Ovary (tissue), 3 donors: ENCODE results near the gene RNF144B.

Experiments
- EP300 ChIP-seq: sonication (generic); formaldehyde crosslinking; IDR thresholded peaks from one replicate; pipeline ENCODE4 v1.6.1; 2017; ENCODE audit warnings: antibody characterized with exemption
- POLR2A ChIP-seq: fragments of 450-650 bp; IDR thresholded peaks from one replicate; pipeline ENCODE4 v1.6.1; 2017; ENCODE audit warnings: antibody characterized with exemption, mild to moderate bottlenecking, moderate library complexity
- TF ChIP-seq, protein P1 (sequence below), 3 donors: fragments of 450-650 bp in 2 of 3; fragments of 200-600 bp in 1 of 3; IDR thresholded peaks; one replicate each; pipeline versions ENCODE4 v1.5.1 to v1.8.0; 2016 to 2022; ENCODE audit warnings: antibody characterized with exemption in 3 of 3, mild to moderate bottlenecking in 1 of 3
- donor health status: DM: no; HTN: no; CAD: no.

GRCh38 chr6:18353251-18353650 is 33.9 kb upstream of the RNF144B start:
- TF ChIP-seq POLR2A, result no peak
- TF ChIP-seq, protein P1, sequence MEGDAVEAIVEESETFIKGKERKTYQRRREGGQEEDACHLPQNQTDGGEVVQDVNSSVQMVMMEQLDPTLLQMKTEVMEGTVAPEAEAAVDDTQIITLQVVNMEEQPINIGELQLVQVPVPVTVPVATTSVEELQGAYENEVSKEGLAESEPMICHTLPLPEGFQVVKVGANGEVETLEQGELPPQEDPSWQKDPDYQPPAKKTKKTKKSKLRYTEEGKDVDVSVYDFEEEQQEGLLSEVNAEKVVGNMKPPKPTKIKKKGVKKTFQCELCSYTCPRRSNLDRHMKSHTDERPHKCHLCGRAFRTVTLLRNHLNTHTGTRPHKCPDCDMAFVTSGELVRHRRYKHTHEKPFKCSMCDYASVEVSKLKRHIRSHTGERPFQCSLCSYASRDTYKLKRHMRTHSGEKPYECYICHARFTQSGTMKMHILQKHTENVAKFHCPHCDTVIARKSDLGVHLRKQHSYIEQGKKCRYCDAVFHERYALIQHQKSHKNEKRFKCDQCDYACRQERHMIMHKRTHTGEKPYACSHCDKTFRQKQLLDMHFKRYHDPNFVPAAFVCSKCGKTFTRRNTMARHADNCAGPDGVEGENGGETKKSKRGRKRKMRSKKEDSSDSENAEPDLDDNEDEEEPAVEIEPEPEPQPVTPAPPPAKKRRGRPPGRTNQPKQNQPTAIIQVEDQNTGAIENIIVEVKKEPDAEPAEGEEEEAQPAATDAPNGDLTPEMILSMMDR (IDR thresholded peaks at IDR 0.05), result no peak
- no peak for TF ChIP-seq EP300
